Measurements from ENCODE around the gene CUTA. TPM values are rescaled to one million over a fixed set of nuclear protein-coding genes. Genes with fewer than 3 reads are reported as not detected.

CUTA gene
- total and polyA plus RNA-seq, 2 experiments from 2014 or later, result 207 to 421 TPM

- TF ChIP-seq ZNF114 (CRISPR knock-in tag; IDR thresholded peaks at IDR 0.05), result no peak
- TF ChIP-seq EZH2phosphoT487 (IDR thresholded peaks at IDR 0.05; ENCODE audit: unreplicated experiment), result no peak
- no peak for TF ChIP-seq CREB1 (CRISPR knock-in tag; IDR thresholded peaks at IDR 0.05; ENCODE audit: low read depth)
- no peak for TF ChIP-seq ETS1 (IDR thresholded peaks at IDR 0.05)
- no peak for TF ChIP-seq STAT1 (IDR thresholded peaks at IDR 0.05; ENCODE audit: unreplicated experiment)
- TF ChIP-seq CTCF (conservative IDR thresholded peaks at IDR 0.05; ENCODE audit: low read depth in 2 of 2), result no peak
These were observed 50.7 kb downstream of the CUTA start (continued) for GRCh38 chr6:33367009-33367714.

Small RNA genes within 50 kb of the gene (microRNA-seq; reads per million reads assigned to microRNA genes)
- not detected for gene MIR5004

Small RNA genes within 50 kb of the gene (small RNA-seq; reads per million reads assigned to genes)
- not detected for gene RPL35AP4 (ENCODE audit: low replicate concordance)
- not detected for gene ZBTB9 (ENCODE audit: low replicate concordance)

Other genes starting within 250 kb of the CUTA start
- gene COL11A2, start 225.6 kb downstream of the CUTA start, total RNA-seq (2014; rRNA removed; shearing (Covaris generic)), result 1.3 and 2.7 TPM in 2 replicates
- gene COL11A2, start 225.6 kb downstream of the CUTA start, polyA plus RNA-seq (2016; fragmentation: Nextera tagmentation; extraction: Ambion mirVana), result 1.6 and 2.2 TPM in 2 replicates
- 11.3 and 11.6 TPM in 2 replicates for gene RXRB, start 217.4 kb downstream of the CUTA start, total RNA-seq (2014; rRNA removed; shearing (Covaris generic))
- gene RXRB, start 217.4 kb downstream of the CUTA start, polyA plus RNA-seq (2016; fragmentation: Nextera tagmentation; extraction: Ambion mirVana), result 6.7 and 6.9 TPM in 2 replicates
- gene SLC39A7, start 217.2 kb downstream of the CUTA start, total RNA-seq (2014; rRNA removed; shearing (Covaris generic)), result 75.9 and 79.9 TPM in 2 replicates
- 9.0 and 9.2 TPM in 2 replicates for gene SLC39A7, start 217.2 kb downstream of the CUTA start, polyA plus RNA-seq (2016; fragmentation: Nextera tagmentation; extraction: Ambion mirVana)
- 8.9 and 16.0 TPM in 2 replicates for gene HSD17B8, start 213.5 kb downstream of the CUTA start, total RNA-seq (2014; rRNA removed; shearing (Covaris generic))
- gene HSD17B8, start 213.5 kb downstream of the CUTA start, polyA plus RNA-seq (2016; fragmentation: Nextera tagmentation; extraction: Ambion mirVana), result 4.3 and 5.6 TPM in 2 replicates
- gene RING1, start 209.6 kb downstream of the CUTA start, total RNA-seq (2014; rRNA removed; shearing (Covaris generic)), result 8.0 and 16.0 TPM in 2 replicates
- gene RING1, start 209.6 kb downstream of the CUTA start, polyA plus RNA-seq (2016; fragmentation: Nextera tagmentation; extraction: Ambion mirVana), result 6.4 and 8.3 TPM in 2 replicates
- gene VPS52, start 146.2 kb downstream of the CUTA start, total RNA-seq (2014; rRNA removed; shearing (Covaris generic)), result 25.0 and 31.1 TPM in 2 replicates
- gene VPS52, start 146.2 kb downstream of the CUTA start, polyA plus RNA-seq (2016; fragmentation: Nextera tagmentation; extraction: Ambion mirVana), result 20.6 and 27.9 TPM in 2 replicates
- gene RPS18, start 146.0 kb downstream of the CUTA start, total RNA-seq (2014; rRNA removed; shearing (Covaris generic)), result 2,133 and 2,664 TPM in 2 replicates
- 4,776 and 5,223 TPM in 2 replicates for gene RPS18, start 146.0 kb downstream of the CUTA start, polyA plus RNA-seq (2016; fragmentation: Nextera tagmentation; extraction: Ambion mirVana)
- gene B3GALT4, start 141.0 kb downstream of the CUTA start, total RNA-seq (2014; rRNA removed; shearing (Covaris generic)), result 1.0 and 2.3 TPM in 2 replicates
- 1.3 and 1.8 TPM in 2 replicates for gene B3GALT4, start 141.0 kb downstream of the CUTA start, polyA plus RNA-seq (2016; fragmentation: Nextera tagmentation; extraction: Ambion mirVana)
- gene WDR46, start 128.9 kb downstream of the CUTA start, total RNA-seq (2014; rRNA removed; shearing (Covaris generic)), result 104 and 106 TPM in 2 replicates
- gene WDR46, start 128.9 kb downstream of the CUTA start, polyA plus RNA-seq (2016; fragmentation: Nextera tagmentation; extraction: Ambion mirVana), result 63.9 and 71.4 TPM in 2 replicates
- gene PFDN6, start 128.5 kb downstream of the CUTA start, total RNA-seq (2014; rRNA removed; shearing (Covaris generic)), result 62.2 and 80.4 TPM in 2 replicates
- gene PFDN6, start 128.5 kb downstream of the CUTA start, polyA plus RNA-seq (2016; fragmentation: Nextera tagmentation; extraction: Ambion mirVana), result 54.0 and 56.1 TPM in 2 replicates
- gene RGL2, start 119.2 kb downstream of the CUTA start, total RNA-seq (2014; rRNA removed; shearing (Covaris generic)), result 44.9 and 52.2 TPM in 2 replicates
- 28.0 and 31.7 TPM in 2 replicates for gene RGL2, start 119.2 kb downstream of the CUTA start, polyA plus RNA-seq (2016; fragmentation: Nextera tagmentation; extraction: Ambion mirVana)
- gene TAPBP, start 104.0 kb downstream of the CUTA start, total RNA-seq (2014; rRNA removed; shearing (Covaris generic)), result 29.1 and 37.5 TPM in 2 replicates
- 18.1 and 19.9 TPM in 2 replicates for gene TAPBP, start 104.0 kb downstream of the CUTA start, polyA plus RNA-seq (2016; fragmentation: Nextera tagmentation; extraction: Ambion mirVana)
- 7.7 and 8.8 TPM in 2 replicates for gene ZBTB22, start 100.4 kb downstream of the CUTA start, total RNA-seq (2014; rRNA removed; shearing (Covaris generic))
- 1.9 and 3.9 TPM in 2 replicates for gene ZBTB22, start 100.4 kb downstream of the CUTA start, polyA plus RNA-seq (2016; fragmentation: Nextera tagmentation; extraction: Ambion mirVana)
- gene DAXX, start 95.1 kb downstream of the CUTA start, total RNA-seq (2014; rRNA removed; shearing (Covaris generic)), result 73.2 and 107 TPM in 2 replicates
- 67.4 and 71.0 TPM in 2 replicates for gene DAXX, start 95.1 kb downstream of the CUTA start, polyA plus RNA-seq (2016; fragmentation: Nextera tagmentation; extraction: Ambion mirVana)
- 61.7 and 64.4 TPM in 2 replicates for gene KIFC1, start 26.3 kb downstream of the CUTA start, total RNA-seq (2014; rRNA removed; shearing (Covaris generic))
- gene KIFC1, start 26.3 kb downstream of the CUTA start, polyA plus RNA-seq (2016; fragmentation: Nextera tagmentation; extraction: Ambion mirVana), result 10.1 and 10.3 TPM in 2 replicates
- 33.2 and 46.7 TPM in 2 replicates for gene PHF1, start 7.1 kb downstream of the CUTA start, total RNA-seq (2014; rRNA removed; shearing (Covaris generic))
- 29.4 and 31.4 TPM in 2 replicates for gene PHF1, start 7.1 kb downstream of the CUTA start, polyA plus RNA-seq (2016; fragmentation: Nextera tagmentation; extraction: Ambion mirVana)
- gene SYNGAP1, start 2.0 kb upstream of the CUTA start, total RNA-seq (2014; rRNA removed; shearing (Covaris generic)), result 36.9 and 45.0 TPM in 2 replicates
- gene SYNGAP1, start 2.0 kb upstream of the CUTA start, polyA plus RNA-seq (2016; fragmentation: Nextera tagmentation; extraction: Ambion mirVana), result 12.9 and 13.9 TPM in 2 replicates
- 17.9 and 25.2 TPM in 2 replicates for gene ZBTB9, start 36.5 kb upstream of the CUTA start, total RNA-seq (2014; rRNA removed; shearing (Covaris generic))
- 13.5 and 13.6 TPM in 2 replicates for gene ZBTB9, start 36.5 kb upstream of the CUTA start, polyA plus RNA-seq (2016; fragmentation: Nextera tagmentation; extraction: Ambion mirVana)
- 45.0 and 50.7 TPM in 2 replicates for gene BAK1, start 162.2 kb upstream of the CUTA start, total RNA-seq (2014; rRNA removed; shearing (Covaris generic))
- gene BAK1, start 162.2 kb upstream of the CUTA start, polyA plus RNA-seq (2016; fragmentation: Nextera tagmentation; extraction: Ambion mirVana), result 21.9 and 22.2 TPM in 2 replicates
- 29.8 and 31.9 TPM in 2 replicates for gene ITPR3, start 203.2 kb upstream of the CUTA start, total RNA-seq (2014; rRNA removed; shearing (Covaris generic))
- gene ITPR3, start 203.2 kb upstream of the CUTA start, polyA plus RNA-seq (2016; fragmentation: Nextera tagmentation; extraction: Ambion mirVana), result 7.1 and 7.3 TPM in 2 replicates

Data from GM23338 (cell line).